GM20431 (cell line): ENCODE measurements around the gene COLGALT1.
"Not testable (repeated sequence)": the region's sequence is repeated elsewhere in the genome, so short reads cannot be mapped to it uniquely, and the experiment has no call there.

Experiments
- in situ Hi-C: fragments of 300-500 bp; cut with MseI, MboI; formaldehyde crosslinking; loops from one replicate; pipeline ENCODE4 v1.15.0; 2020; ENCODE audit warnings: low sequenced_read_pairs; ENCODE audit not compliant: unreplicated experiment

COLGALT1 gene

GRCh38 chr19:17555480-17555928 lies at the start of gene COLGALT1:
Gene COLGALT1 (plus strand): TSS chr19:17555649. CDS start chr19:17555714, 65 bp downstream.
- in situ Hi-C loops = no loop called here

GRCh38 chr19:17506745-17507144 lies 48.7 kb upstream of the COLGALT1 start:
- in situ Hi-C loops = no loop called here

- in situ Hi-C loops = not testable (repeated sequence)
Measured at GRCh38 chr19:17508558-17508933, 46.9 kb upstream of the COLGALT1 start.

GRCh38 chr19:17510220-17510993 lies 45.0 kb upstream of the COLGALT1 start:
- in situ Hi-C loops = no loop called here

- in situ Hi-C loops = no loop called here
Measured at GRCh38 chr19:17511724-17512573, 43.5 kb upstream of the COLGALT1 start.

- in situ Hi-C loops = no loop called here
Measured at GRCh38 chr19:17512574-17512939, 42.9 kb upstream of the COLGALT1 start.

GRCh38 chr19:17515408-17516149 lies 39.9 kb upstream of the COLGALT1 start:
- in situ Hi-C loops = no loop called here

GRCh38 chr19:17517898-17518297 lies 37.6 kb upstream of the COLGALT1 start:
- in situ Hi-C loops = no loop called here

- in situ Hi-C loops = not testable (repeated sequence)
Measured at GRCh38 chr19:17518654-17519053, 36.8 kb upstream of the COLGALT1 start.

- in situ Hi-C loops = no loop called here
Measured at GRCh38 chr19:17519967-17520366, 35.5 kb upstream of the COLGALT1 start.

GRCh38 chr19:17520865-17521264 lies 34.6 kb upstream of the COLGALT1 start:
- in situ Hi-C loops = no loop called here

- in situ Hi-C loops = no loop called here
Measured at GRCh38 chr19:17522988-17523872, 32.2 kb upstream of the COLGALT1 start.

- in situ Hi-C loops = no loop called here
Measured at GRCh38 chr19:17524651-17525050, 30.8 kb upstream of the COLGALT1 start.

- in situ Hi-C loops = no loop called here
Measured at GRCh38 chr19:17525141-17525540, 30.3 kb upstream of the COLGALT1 start.

GRCh38 chr19:17526922-17527321 lies 28.5 kb upstream of the COLGALT1 start:
- in situ Hi-C loops = no loop called here

- in situ Hi-C loops = no loop called here
Measured at GRCh38 chr19:17527326-17527725, 28.1 kb upstream of the COLGALT1 start.

- in situ Hi-C loops = no loop called here
Measured at GRCh38 chr19:17528610-17529009, 26.8 kb upstream of the COLGALT1 start.

- in situ Hi-C loops = no loop called here
Measured at GRCh38 chr19:17529239-17530158, 25.9 kb upstream of the COLGALT1 start.

- in situ Hi-C loops = no loop called here
Measured at GRCh38 chr19:17530586-17530985, 24.9 kb upstream of the COLGALT1 start.
